K562 (cell line): ENCODE results near the gene KLK10. TPM values are rescaled to one million over a fixed set of nuclear protein-coding genes. Genes with fewer than 3 reads are reported as not detected.

Experiments
- ATAC-seq: fragments of 200-7000 bp; cut with Tn5 transposase; 3 replicates; pipeline ENCODE4 v1.9.1; 2020; ENCODE audit warnings: moderate library complexity
- BruUV-seq: library from RNA; stranded (reverse); fragments of 400-500 nt; replicated peaks from 2 replicates; lab custom pipeline; 2021; lab: Mats Ljungman, UMichigan
- CTCF ChIA-PET: fragments of 300-600 bp; formaldehyde crosslinking; extraction: SDS; loops from one replicate; lab custom pipeline; 2021; ENCODE audit warnings: low intra/inter-chr PET ratio; lab: Yijun Ruan, JAX
- POLR2A ChIA-PET: fragments of 300-600, 350-650 bp; sonication (Branson Sonifier 250); formaldehyde crosslinking; extraction: SDS; loops from one replicate; lab custom pipeline; 2021; ENCODE audit warnings: antibody characterized with exemption, inconsistent platforms; lab: Yijun Ruan, JAX
- DNase-seq, 4 experiments: peaks; one replicate each; pipeline versions ENCODE4 v3.0.0 to v3.0.0-alpha.2; 2011 to 2018; ENCODE audit warnings: low spot score in 3 of 4, mixed read lengths in 3 of 4; ENCODE audit errors: extremely low read depth in 1 of 4
- FAIRE-seq: peaks from 2 replicates; lab custom pipeline; 2011; peaks lifted over from hg19 to GRCh38; lab: Jason Lieb, UNC
- H2AFZ ChIP-seq: 2 replicates; pipeline ENCODE4 v1.6.0; 2011; ENCODE audit warnings: low read depth, low read length, control low read depth, inconsistent platforms
- H3K27ac ChIP-seq: fragments of 200-600 bp; 3 replicates; pipeline ENCODE4 v1.8.0; 2011; ENCODE audit warnings: low read depth, mild to moderate bottlenecking, control low read depth, inconsistent platforms, low read length, moderate library complexity, mixed read lengths; ENCODE audit errors: extremely low read depth
- H3K27me3 ChIP-seq, 2 experiments: fragments of 300-600 bp in 1 of 2; 2 replicates in 1 of 2; 3 replicates in 1 of 2; pipeline versions ENCODE4 v1.6.0 to v1.8.0; 2011; ENCODE audit warnings: inconsistent platforms in 2 of 2, low read length in 2 of 2, mild to moderate bottlenecking in 1 of 2, mixed read lengths in 1 of 2, moderate library complexity in 1 of 2; ENCODE audit not compliant: control insufficient read depth in 2 of 2, insufficient read depth in 2 of 2
- H3K36me3 ChIP-seq: fragments of 300-600 bp; 3 replicates; pipeline ENCODE4 v1.8.0; 2011; ENCODE audit warnings: mild to moderate bottlenecking, low read length, inconsistent platforms; ENCODE audit not compliant: control insufficient read depth, insufficient read depth
- H3K4me1 ChIP-seq, 2 experiments: fragments of 200-600 bp in 1 of 2; replicated peaks in 1 of 2; 2 replicates in 1 of 2; 3 replicates in 1 of 2; pipeline versions ENCODE4 v1.5.1 to v1.8.0; 2011; ENCODE audit warnings: inconsistent platforms in 2 of 2, low read length in 2 of 2, mild to moderate bottlenecking in 1 of 2, mixed read lengths in 1 of 2, moderate library complexity in 1 of 2; ENCODE audit not compliant: control insufficient read depth in 2 of 2, insufficient read depth in 2 of 2
- H3K4me2 ChIP-seq: 2 replicates; pipeline ENCODE4 v1.6.1; 2011; ENCODE audit warnings: low read length, control low read depth, inconsistent platforms, mixed read lengths; ENCODE audit not compliant: insufficient read depth
- H3K4me3 ChIP-seq: fragments of 200-600 bp; sonication (generic), shearing (Covaris generic); 2 replicates; pipeline ENCODE4 v1.5.1; 2016; ENCODE audit warnings: control low read depth, inconsistent platforms
- H3K79me2 ChIP-seq: fragments of 200-600 bp; 3 replicates; pipeline ENCODE4 v1.8.0; 2011; ENCODE audit warnings: low read length, inconsistent platforms; ENCODE audit not compliant: control insufficient read depth, insufficient read depth
- H3K9ac ChIP-seq, 2 experiments: 2 replicates each; pipeline versions ENCODE4 v1.6.0 to v1.6.1; 2011; ENCODE audit warnings: low read depth in 2 of 2, low read length in 2 of 2, control low read depth in 1 of 2, inconsistent platforms in 1 of 2, mild to moderate bottlenecking in 1 of 2, mixed read lengths in 1 of 2; ENCODE audit not compliant: insufficient read depth in 1 of 2
- H3K9me1 ChIP-seq: one replicate; pipeline ENCODE4 v1.6.0; 2011; ENCODE audit warnings: inconsistent platforms, mild to moderate bottlenecking, low read length, moderate library complexity; ENCODE audit not compliant: control insufficient read depth, insufficient read depth
- H3K9me3 ChIP-seq: replicated peaks from 2 replicates; pipeline ENCODE4 v1.5.1; 2011; ENCODE audit warnings: low read depth, low read length, inconsistent platforms; ENCODE audit not compliant: control insufficient read depth, insufficient read depth
- H4K20me1 ChIP-seq: replicated peaks from 2 replicates; pipeline ENCODE4 v1.6.1; 2011; ENCODE audit warnings: low read length, inconsistent platforms, mixed read lengths; ENCODE audit not compliant: control insufficient read depth, insufficient read depth
- CTBP1 ChIP-seq: fragments of 450-650 bp; IDR thresholded peaks from 2 replicates; pipeline ENCODE4 v1.6.1; 2016; ENCODE audit warnings: borderline replicate concordance
- EZH2 ChIP-seq: IDR thresholded peaks from 2 replicates; pipeline ENCODE4 v1.6.1; 2012; ENCODE audit warnings: low read depth, mild to moderate bottlenecking, inconsistent platforms, low read length, borderline replicate concordance
- GATAD2A ChIP-seq: fragments of 450-650 bp; IDR thresholded peaks from 2 replicates; pipeline ENCODE4 v1.6.1; 2017
- HIVEP1 ChIP-seq: fragments of 250-450 bp; sonication (Bioruptor Pico); IDR thresholded peaks from 2 replicates; pipeline ENCODE4 v1.4.0; 2020; ENCODE audit warnings: mild to moderate bottlenecking
- KDM4B ChIP-seq, 2 experiments: fragments of 450-650 bp in 1 of 2; sonication (generic) in 1 of 2; IDR thresholded peaks; 2 replicates each; pipeline ENCODE4 v1.6.1; 2016 to 2017; ENCODE audit warnings: borderline replicate concordance in 2 of 2, antibody characterized with exemption in 1 of 2, low read depth in 1 of 2, mild to moderate bottlenecking in 1 of 2
- ZBTB49 ChIP-seq: sonication (generic); formaldehyde crosslinking; IDR thresholded peaks from 2 replicates; pipeline ENCODE4 v1.8.0; 2022; ENCODE audit warnings: missing genetic modification reagents, mild to moderate bottlenecking, borderline replicate concordance
- ZNF76 ChIP-seq: fragments of 250-450 bp; sonication (Bioruptor Pico); IDR thresholded peaks from 2 replicates; pipeline ENCODE4 v1.4.0; 2020; ENCODE audit warnings: mild to moderate bottlenecking, moderate library complexity, borderline replicate concordance
- ZNF780A ChIP-seq: fragments of 250-450 bp; sonication (Bioruptor Pico); IDR thresholded peaks from 2 replicates; pipeline ENCODE4 v1.5.0; 2021; ENCODE audit warnings: mild to moderate bottlenecking
- whole genome bisulfite sequencing: fragments of 100-300 bp; shearing (Covaris generic); methylation state at CpG from one replicate; pipeline ENCODE4 v1.1.6; 2016; ENCODE audit warnings: low coverage, mixed read lengths; ENCODE audit not compliant: insufficient coverage; ENCODE audit errors: missing lambda C conversion rate; 5-methylcytosine and 5-hydroxymethylcytosine counted together
- in situ Hi-C: fragments of 300-500 bp; cut with MboI; formaldehyde crosslinking; loops from 4 replicates; pipeline ENCODE4 v1.15.0; 2018; ENCODE audit warnings: inconsistent platforms, mixed read lengths
- intact Hi-C: fragments of 100-400 bp; cut with micrococcal nuclease; formaldehyde crosslinking; loops from 2 replicates; pipeline ENCODE4 v1.14.2; 2022
- polyA plus RNA-seq, 8 experiments: library from polyadenylated mRNA; depleted of rRNA in 4 of 8; stranded (reverse) in 5 of 8; unstranded in 3 of 8; fragments of >200 nt; fragmentation: Nextera tagmentation in 2 of 8; fragmentation: Illumina TruSeq in 1 of 8; extraction: Ambion mirVana in 2 of 8; extraction: Trizol in 1 of 8; gene quantifications; 2 replicates each; pipeline versions ENCODE4 v1.2.1 to v1.2.3, GENCODE V29; 2011 to 2014; ENCODE audit warnings: inconsistent platforms in 1 of 8, missing spikeins in 1 of 8
- total RNA-seq, 7 experiments: library from RNA; depleted of rRNA in 6 of 7; stranded (reverse); fragments of >200 nt in 6 of 7; fragmentation: Illumina TruSeq in 2 of 7; extraction: Trizol in 2 of 7; gene quantifications; 2 replicates each; pipeline versions ENCODE4 v1.2.1 to v1.2.3, GENCODE V29; 2011 to 2021; ENCODE audit warnings: low replicate concordance in 1 of 7
- TF ChIP-seq, protein P1 (sequence below): sonication (generic); formaldehyde crosslinking; IDR thresholded peaks from 2 replicates; pipeline ENCODE4 v1.9.0; 2022; ENCODE audit warnings: mild to moderate bottlenecking, missing genetic modification reagents

The KLK10 gene
- total and polyA plus RNA-seq, 9 of the 15 experiments (the other 6 are each of a cell fraction or from before 2014, with no cell fraction given) = 0.11 TPM; not detected in 8

GRCh38 chr19:50975766-50976165 lies 43.7 kb downstream of the KLK10 start:
- WGBS = 6% methylated on average over 8 of the region's 8 CpGs
- in situ Hi-C loops = no loop called here
- no peaks in the 10 kb centered on the region; a peak in 1 of 5 replicates for H3K4me1 ChIP-seq
- TF ChIP-seq ZNF76 (CRISPR knock-in tag) (no peak), HIVEP1 (CRISPR knock-in tag) (no peak), CTBP1 (0 out of 2 replicates have a peak, but pooled peaks have one; percentile 30), GATAD2A (no peak), ZNF780A (CRISPR knock-in tag) (no peak), KDM4B (IDR thresholded peaks at IDR 0.05; ENCODE audit: borderline replicate concordance in 2 of 2, low read depth in 1 of 2) (no peak), ZBTB49 (no peak), EZH2 (no peak)
- TF ChIP-seq, protein P1, sequence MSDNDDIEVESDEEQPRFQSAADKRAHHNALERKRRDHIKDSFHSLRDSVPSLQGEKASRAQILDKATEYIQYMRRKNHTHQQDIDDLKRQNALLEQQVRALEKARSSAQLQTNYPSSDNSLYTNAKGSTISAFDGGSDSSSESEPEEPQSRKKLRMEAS = no peak
- TF ChIP-seq, all 486 proteins: peak for 1
- Histone ChIP-seq H3K27me3 (peaks cover 2 to 17% of the 10 kb centered on the region in 2 experiments; a peak in 4 of 5 replicates), H3K9me3 (no peaks in the 10 kb centered on the region), H3K9me1 (no peaks in the 10 kb centered on the region), H3K36me3 (no peaks in the 10 kb centered on the region), H4K20me1 (no peaks in the 10 kb centered on the region), H3K27ac (no peak overlapping the region), H2AFZ (no peak overlapping the region), H3K9ac (no peak overlapping the region), H3K79me2 (no peaks in the 10 kb centered on the region), H3K4me2 (no peak overlapping the region), H3K4me3 (no peak overlapping the region)
- BruUV-seq = no TSS peak
- ChIA-PET CTCF (no interaction called here), POLR2A (no interaction called here)
- DNase-seq (no peak), FAIRE-seq (no peak), ATAC-seq (no peak)
- intact Hi-C loops = no loop called here
